B cell (primary cell): ENCODE measurements around the gene APOC3. TPM values are rescaled to one million over a fixed set of nuclear protein-coding genes. Genes with fewer than 3 reads are reported as not detected.

Source experiments
- ATAC-seq: fragments of 200-7000 bp; cut with Tn5 transposase; one replicate; pipeline ENCODE4 v1.10.0; 2021; ENCODE audit warnings: low read depth, mild to moderate bottlenecking, moderate number of reproducible peaks, moderate library complexity
- CTCF ChIA-PET: fragments of 350-600 bp; sonication (Branson Sonifier 250); formaldehyde crosslinking; loops from one replicate; lab custom pipeline; 2021; ENCODE audit warnings: antibody characterized with exemption, inconsistent platforms; lab: Charles Lee
- POLR2A ChIA-PET: fragments of 350-600 bp; sonication (Branson Sonifier 250); formaldehyde crosslinking; loops from one replicate; lab custom pipeline; 2021; ENCODE audit warnings: antibody characterized with exemption; lab: Charles Lee
- DNase-seq: peaks from one replicate; pipeline ENCODE4 v3.0.0; 2013
- H2AFZ ChIP-seq: 2 replicates; pipeline ENCODE4 v1.6.1; 2012; ENCODE audit warnings: mild to moderate bottlenecking, low read depth, low read length; ENCODE audit not compliant: insufficient read depth, poor library complexity, severe bottlenecking
- H3K27ac ChIP-seq, 2 donors: 1 replicate in 1 of 2; 2 replicates in 1 of 2; pipeline ENCODE4 v1.5.1; 2012 to 2013; ENCODE audit warnings: low read length in 2 of 2, mild to moderate bottlenecking in 2 of 2, moderate library complexity in 1 of 2
- H3K27me3 ChIP-seq, 4 experiments: fragments of 200-600 bp in 1 of 4; sonication (generic) in 1 of 4; replicated peaks in 1 of 4; 1 replicate in 2 of 4; 2 replicates in 2 of 4; pipeline versions ENCODE4 v1.6.1 to v1.7.0; 2013 to 2016; ENCODE audit warnings: low read length in 3 of 4, mild to moderate bottlenecking in 2 of 4, mixed read lengths in 1 of 4, moderate library complexity in 1 of 4; ENCODE audit not compliant: insufficient read depth in 4 of 4, control insufficient read depth in 3 of 4; ENCODE audit errors: control extremely low read depth in 1 of 4
- H3K36me3 ChIP-seq, 2 experiments: replicated peaks in 1 of 2; 1 replicate in 1 of 2; 2 replicates in 1 of 2; pipeline versions ENCODE4 v1.6.1 to v1.7.1; 2013; ENCODE audit warnings: low read length in 1 of 2; ENCODE audit not compliant: insufficient read depth in 2 of 2, control insufficient read depth in 1 of 2; ENCODE audit errors: control extremely low read depth in 1 of 2, extremely low read depth in 1 of 2
- H3K4me1 ChIP-seq, 2 donors: fragments of 200-600 bp in 1 of 2; sonication (generic) in 1 of 2; 1 replicate in 1 of 2; 2 replicates in 1 of 2; pipeline versions ENCODE4 v1.5.1 to v1.6.1; 2013 to 2017; ENCODE audit warnings: low read length in 2 of 2; ENCODE audit not compliant: control insufficient read depth in 2 of 2, insufficient read depth in 2 of 2
- H3K4me2 ChIP-seq: replicated peaks from 2 replicates; pipeline ENCODE3; 2012; ENCODE audit warnings: mild to moderate bottlenecking, low read depth, low read length; ENCODE audit not compliant: poor library complexity, severe bottlenecking
- H3K4me3 ChIP-seq, 5 experiments: fragments of 200-600 bp in 1 of 5; sonication (generic) in 1 of 5; 1 replicate in 3 of 5; 2 replicates in 2 of 5; pipeline versions ENCODE4 v1.5.1 to v1.7.0; 2011 to 2016; ENCODE audit warnings: low read length in 4 of 5, mild to moderate bottlenecking in 4 of 5, low read depth in 2 of 5, control low read depth in 1 of 5, moderate library complexity in 1 of 5; ENCODE audit not compliant: insufficient read depth in 1 of 5; ENCODE audit errors: control extremely low read depth in 1 of 5, extremely low read depth in 1 of 5
- H3K79me2 ChIP-seq: fragments of 200-600 bp; sonication (generic); one replicate; pipeline ENCODE4 v1.6.0; 2016; ENCODE audit warnings: low read length; ENCODE audit not compliant: control insufficient read depth, insufficient read depth
- H3K9ac ChIP-seq: fragments of 200-600 bp; sonication (generic); 2 replicates; pipeline ENCODE4 v1.6.1; 2017; ENCODE audit warnings: mild to moderate bottlenecking, low read length, moderate library complexity
- H3K9me3 ChIP-seq, 3 donors: one replicate each; pipeline versions ENCODE4 v1.6.1 to v1.7.1; 2013; ENCODE audit warnings: low read length in 2 of 3; ENCODE audit not compliant: control insufficient read depth in 2 of 3, insufficient read depth in 1 of 3; ENCODE audit errors: control extremely low read depth in 1 of 3
- H4K20me1 ChIP-seq: 2 replicates; pipeline ENCODE4 v1.6.0; 2012; ENCODE audit warnings: mild to moderate bottlenecking, low read length; ENCODE audit not compliant: insufficient read depth, control insufficient read depth, poor library complexity, severe bottlenecking
- H3K27ac Mint-ChIP-seq: one replicate; pipeline ENCODE4 v1.8.0; 2021; ENCODE audit warnings: mixed read lengths
- H3K27me3 Mint-ChIP-seq: one replicate; pipeline ENCODE4 v1.8.0; 2021; ENCODE audit warnings: mixed read lengths
- H3K4me1 Mint-ChIP-seq: one replicate; pipeline ENCODE4 v1.8.0; 2021; ENCODE audit warnings: mixed read lengths
- H3K4me3 Mint-ChIP-seq: one replicate; pipeline ENCODE4 v1.8.0; 2021; ENCODE audit warnings: mixed read lengths
- H3K9me3 Mint-ChIP-seq: one replicate; pipeline ENCODE4 v1.8.0; 2022; ENCODE audit warnings: mixed read lengths; ENCODE audit not compliant: insufficient read depth
- EZH2 ChIP-seq: IDR thresholded peaks from 2 replicates; pipeline ENCODE4 v1.6.1; 2012; ENCODE audit warnings: borderline replicate concordance, low read depth, mild to moderate bottlenecking, moderate library complexity, low read length; ENCODE audit not compliant: insufficient read depth, poor library complexity, severe bottlenecking
- WGBS: methylation state at CpG from one replicate; pipeline ENCODE4 v1.1.5; 2013; ENCODE audit warnings: missing lambda C conversion rate; ENCODE audit not compliant: insufficient coverage; 5-methylcytosine and 5-hydroxymethylcytosine counted together
- intact Hi-C: fragments of 100-400 bp; cut with micrococcal nuclease; formaldehyde crosslinking; loops from one replicate; pipeline ENCODE4 v1.10.0; 2022
- polyA plus RNA-seq: library from polyadenylated mRNA; depleted of rRNA; stranded (reverse); fragments of >200 nt; gene quantifications from 2 replicates; pipeline ENCODE4 v1.2.3, GENCODE V29; 2012
- total RNA-seq, 2 donors: library from RNA; stranded (reverse); fragments of 120-200 nt in 1 of 2; gene quantifications; 1 replicate in 1 of 2; 2 replicates in 1 of 2; pipeline versions ENCODE4 v1.2.3 to v1.2.4, GENCODE V29; 2013 to 2022
- TF ChIP-seq, protein P1 (sequence below): fragments of 200-600 bp; IDR thresholded peaks from one replicate; pipeline ENCODE4 v1.8.0; 2022; ENCODE audit warnings: antibody characterized with exemption, mild to moderate bottlenecking

Gene APOC3
- total and polyA plus RNA-seq, 2 donors (not counting 1 experiment from before 2014, with no cell fraction given) = not detected

DNA sequence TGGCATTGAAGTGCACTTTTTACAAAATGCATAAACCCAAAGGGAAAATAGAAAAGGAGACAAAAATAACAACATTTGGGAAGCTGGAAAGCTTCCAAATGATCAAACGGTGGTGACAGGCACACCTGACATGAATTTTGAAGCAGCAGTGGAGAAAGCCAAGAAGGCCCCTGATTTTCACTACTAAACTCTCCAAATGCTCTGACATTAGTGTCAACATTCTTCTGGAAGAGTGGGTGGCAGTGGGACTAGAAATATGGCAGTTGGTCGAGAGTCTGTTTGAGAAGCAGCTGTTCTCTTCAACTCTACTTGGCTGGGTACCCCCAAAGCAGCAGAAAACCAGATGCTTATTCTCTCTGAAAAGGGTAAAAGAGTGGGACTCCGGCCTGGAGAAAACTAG is 25.7 kb upstream of the APOC3 start:
- no peaks in the 10 kb centered on the region for H3K9me3 Mint-ChIP-seq
- Histone ChIP-seq H3K4me3 (no peak overlapping the region), H2AFZ (no peak overlapping the region), H3K4me2 (no peak overlapping the region), H4K20me1 (no peaks in the 10 kb centered on the region), H3K36me3 (no peaks in the 10 kb centered on the region), H3K4me1 (no peaks in the 10 kb centered on the region), H3K27ac (no peak overlapping the region), H3K9me3 (no peaks in the 10 kb centered on the region), H3K27me3 (peaks cover 0 to 8% (median 0%) of the 10 kb centered on the region in 4 experiments), H3K9ac (no peak overlapping the region), H3K79me2 (no peaks in the 10 kb centered on the region)
- intact Hi-C loops = no loop called here
- ATAC-seq (no peak), DNase-seq (no peak)
- H3K27ac Mint-ChIP-seq = no peak overlapping the region
- no peak for TF ChIP-seq EZH2
- TF ChIP-seq, protein P1, sequence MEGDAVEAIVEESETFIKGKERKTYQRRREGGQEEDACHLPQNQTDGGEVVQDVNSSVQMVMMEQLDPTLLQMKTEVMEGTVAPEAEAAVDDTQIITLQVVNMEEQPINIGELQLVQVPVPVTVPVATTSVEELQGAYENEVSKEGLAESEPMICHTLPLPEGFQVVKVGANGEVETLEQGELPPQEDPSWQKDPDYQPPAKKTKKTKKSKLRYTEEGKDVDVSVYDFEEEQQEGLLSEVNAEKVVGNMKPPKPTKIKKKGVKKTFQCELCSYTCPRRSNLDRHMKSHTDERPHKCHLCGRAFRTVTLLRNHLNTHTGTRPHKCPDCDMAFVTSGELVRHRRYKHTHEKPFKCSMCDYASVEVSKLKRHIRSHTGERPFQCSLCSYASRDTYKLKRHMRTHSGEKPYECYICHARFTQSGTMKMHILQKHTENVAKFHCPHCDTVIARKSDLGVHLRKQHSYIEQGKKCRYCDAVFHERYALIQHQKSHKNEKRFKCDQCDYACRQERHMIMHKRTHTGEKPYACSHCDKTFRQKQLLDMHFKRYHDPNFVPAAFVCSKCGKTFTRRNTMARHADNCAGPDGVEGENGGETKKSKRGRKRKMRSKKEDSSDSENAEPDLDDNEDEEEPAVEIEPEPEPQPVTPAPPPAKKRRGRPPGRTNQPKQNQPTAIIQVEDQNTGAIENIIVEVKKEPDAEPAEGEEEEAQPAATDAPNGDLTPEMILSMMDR = no peak
- 81% methylated on average over 2 of the region's 3 CpGs for WGBS
- ChIA-PET POLR2A (no interaction called here), CTCF (no interaction called here)
- H3K4me3 Mint-ChIP-seq = no peak overlapping the region
- peaks cover 42% of the 10 kb centered on the region for H3K27me3 Mint-ChIP-seq
- no peaks in the 10 kb centered on the region for H3K4me1 Mint-ChIP-seq

DNA sequence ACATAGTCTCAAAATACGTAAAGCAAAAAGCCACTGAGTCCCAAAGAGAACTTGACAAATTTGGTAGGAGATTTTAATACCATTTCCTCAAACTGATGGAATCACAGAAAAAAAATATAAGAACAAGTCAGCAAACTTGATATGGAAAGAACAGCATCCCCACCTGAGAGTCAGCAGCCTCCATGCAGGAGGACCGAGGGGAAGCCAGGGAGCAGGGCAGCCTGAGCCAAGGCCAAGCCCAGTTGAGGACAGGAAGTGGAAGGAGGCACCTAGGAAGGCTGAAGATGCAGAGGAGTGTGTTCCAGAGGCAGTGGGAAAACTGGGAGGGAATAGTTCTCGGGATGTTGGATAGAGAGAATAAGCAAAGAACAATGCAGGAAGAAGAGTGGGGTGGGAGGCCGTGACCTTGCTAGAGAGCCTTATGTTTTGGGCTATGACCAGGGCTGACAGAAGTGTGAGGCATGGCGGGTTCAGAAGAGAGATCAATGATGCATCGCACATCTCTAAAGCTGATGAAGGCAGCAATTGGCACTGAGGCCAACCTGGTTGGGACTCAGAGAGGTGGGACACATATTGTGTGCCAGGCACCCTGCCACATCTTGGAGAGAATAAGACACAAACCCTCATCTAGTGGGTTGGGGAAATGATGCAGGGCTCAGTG is 22.0 kb upstream of the APOC3 start:
- H4K20me1 ChIP-seq = no peaks in the 10 kb centered on the region
- H2AFZ ChIP-seq = no peak overlapping the region
- no peaks in the 10 kb centered on the region for H3K9me3 ChIP-seq
- Mint-ChIP-seq H3K27ac (no peak overlapping the region), H3K4me3 (no peak overlapping the region), H3K27me3 (peaks cover 27% of the 10 kb centered on the region), H3K9me3 (no peaks in the 10 kb centered on the region), H3K4me1 (no peaks in the 10 kb centered on the region)
- no peaks in the 10 kb centered on the region for H3K4me1 ChIP-seq
- ATAC-seq = no peak
- WGBS = 91% methylated on average over 5 of the region's 6 CpGs
- no peak overlapping the region for H3K4me2 ChIP-seq
- DNase-seq = no peak
- TF ChIP-seq EZH2 = no peak
- TF ChIP-seq, protein P1 = no peak
- peaks cover 0 to 3% (median 0%) of the 10 kb centered on the region in 4 experiments for H3K27me3 ChIP-seq
- H3K4me3 ChIP-seq = no peak overlapping the region
- intact Hi-C loops = no loop called here
- no peak overlapping the region for H3K27ac ChIP-seq
- ChIA-PET POLR2A (no interaction called here), CTCF (no interaction called here)
- H3K79me2 ChIP-seq = no peaks in the 10 kb centered on the region
- no peaks in the 10 kb centered on the region for H3K36me3 ChIP-seq
- no peak overlapping the region for H3K9ac ChIP-seq
